Thyroid gland (tissue), 4 donors: ENCODE results near the gene CELF4. TPM values are rescaled to one million over a fixed set of nuclear protein-coding genes. Genes with fewer than 3 reads are reported as not detected.

Source experiments
- DNase-seq, 2 donors: peaks; one replicate each; pipeline ENCODE4 v3.0.0-alpha.2; 2019
- H3K27ac ChIP-seq, 3 donors: fragments of 200-600 bp; sonication (generic); 1 replicate in 2 of 3; 2 replicates in 1 of 3; pipeline ENCODE4 v1.5.1; 2016 to 2019; ENCODE audit warnings: mild to moderate bottlenecking in 1 of 3, moderate library complexity in 1 of 3
- H3K27me3 ChIP-seq: fragments of 200-600 bp; sonication (generic); one replicate; pipeline ENCODE4 v1.5.1; 2019
- H3K36me3 ChIP-seq, 2 donors: fragments of 200-600 bp; sonication (generic); one replicate each; pipeline ENCODE4 v1.5.1; 2016 to 2019
- H3K4me1 ChIP-seq, 2 donors: fragments of 200-600 bp; sonication (generic); one replicate each; pipeline ENCODE4 v1.5.1; 2017 to 2019
- H3K4me3 ChIP-seq, 3 donors: fragments of 200-600 bp; sonication (generic); replicated peaks in 1 of 3; 1 replicate in 2 of 3; 2 replicates in 1 of 3; pipeline ENCODE4 v1.5.1; 2016; ENCODE audit warnings: mild to moderate bottlenecking in 1 of 3
- H3K9me3 ChIP-seq: fragments of 200-600 bp; sonication (generic); one replicate; pipeline ENCODE4 v1.5.1; 2017
- POLR2A ChIP-seq, 2 donors: fragments of 450-650 bp; IDR thresholded peaks; one replicate each; pipeline ENCODE4 v1.6.1; 2017; ENCODE audit warnings: antibody characterized with exemption in 2 of 2, mild to moderate bottlenecking in 2 of 2, moderate library complexity in 1 of 2
- WGBS, 2 donors: methylation state at CpG; one replicate each; pipeline ENCODE4 v1.1.5; 2017; 5-methylcytosine and 5-hydroxymethylcytosine counted together
- intact Hi-C: fragments of 100-400 bp; cut with DNase I; formaldehyde crosslinking; loops from one replicate; pipeline ENCODE4 v1.15.1; 2023
- total RNA-seq, 4 donors: library from RNA; depleted of rRNA; stranded (reverse); fragments of >200 nt; gene quantifications; one replicate each; pipeline ENCODE4 v1.2.3, GENCODE V29; 2016
- TF ChIP-seq, protein P1 (sequence below), 6 experiments: fragments of 200-600 bp in 3 of 6; fragments of 450-650 bp in 3 of 6; sonication (generic) in 3 of 6; IDR thresholded peaks; one replicate each; pipeline ENCODE4 v1.5.1; 2016 to 2019; ENCODE audit warnings: antibody characterized with exemption in 6 of 6, mild to moderate bottlenecking in 2 of 6, inconsistent platforms in 1 of 6, moderate library complexity in 1 of 6

Gene CELF4
- total RNA-seq, 4 donors from 2014 or later: 4.3 TPM; not detected in 3

DNA sequence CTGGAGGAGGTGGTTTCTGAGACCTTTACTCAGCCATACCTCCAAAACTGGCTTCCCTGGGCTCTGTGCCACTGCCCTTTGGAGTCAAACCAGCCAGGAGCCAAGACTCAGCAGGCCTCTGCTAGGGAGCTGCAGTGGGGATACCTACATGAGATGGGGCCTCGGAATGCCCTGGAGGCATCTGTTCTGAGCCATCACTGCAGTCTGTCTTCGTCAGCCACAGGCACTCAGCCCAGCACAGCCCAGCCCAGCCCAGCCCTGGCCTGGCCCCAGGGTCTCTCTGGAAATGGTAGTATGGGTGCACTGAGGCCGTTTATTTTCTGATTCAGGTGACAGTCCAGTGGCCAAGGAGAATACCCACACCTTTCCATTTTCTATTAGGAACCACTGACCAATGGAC is 209.8 kb downstream of the CELF4 start:
- no peak for DNase-seq
- intact Hi-C loops: no loop called here
- H3K27me3 ChIP-seq: no peaks in the 10 kb centered on the region
- H3K4me1 ChIP-seq: no peaks in the 10 kb centered on the region
- no peak overlapping the region for H3K27ac ChIP-seq
- 76 to 93% methylated on average over 3 of the region's 3 CpGs for WGBS, 2 donors
- TF ChIP-seq, protein P1, sequence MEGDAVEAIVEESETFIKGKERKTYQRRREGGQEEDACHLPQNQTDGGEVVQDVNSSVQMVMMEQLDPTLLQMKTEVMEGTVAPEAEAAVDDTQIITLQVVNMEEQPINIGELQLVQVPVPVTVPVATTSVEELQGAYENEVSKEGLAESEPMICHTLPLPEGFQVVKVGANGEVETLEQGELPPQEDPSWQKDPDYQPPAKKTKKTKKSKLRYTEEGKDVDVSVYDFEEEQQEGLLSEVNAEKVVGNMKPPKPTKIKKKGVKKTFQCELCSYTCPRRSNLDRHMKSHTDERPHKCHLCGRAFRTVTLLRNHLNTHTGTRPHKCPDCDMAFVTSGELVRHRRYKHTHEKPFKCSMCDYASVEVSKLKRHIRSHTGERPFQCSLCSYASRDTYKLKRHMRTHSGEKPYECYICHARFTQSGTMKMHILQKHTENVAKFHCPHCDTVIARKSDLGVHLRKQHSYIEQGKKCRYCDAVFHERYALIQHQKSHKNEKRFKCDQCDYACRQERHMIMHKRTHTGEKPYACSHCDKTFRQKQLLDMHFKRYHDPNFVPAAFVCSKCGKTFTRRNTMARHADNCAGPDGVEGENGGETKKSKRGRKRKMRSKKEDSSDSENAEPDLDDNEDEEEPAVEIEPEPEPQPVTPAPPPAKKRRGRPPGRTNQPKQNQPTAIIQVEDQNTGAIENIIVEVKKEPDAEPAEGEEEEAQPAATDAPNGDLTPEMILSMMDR (IDR thresholded peaks at IDR 0.05): no peak
- TF ChIP-seq POLR2A (IDR thresholded peaks at IDR 0.05): no peak
- no peaks in the 10 kb centered on the region for H3K36me3 ChIP-seq
- H3K4me3 ChIP-seq: no peak overlapping the region
- H3K9me3 ChIP-seq: no peaks in the 10 kb centered on the region

DNA sequence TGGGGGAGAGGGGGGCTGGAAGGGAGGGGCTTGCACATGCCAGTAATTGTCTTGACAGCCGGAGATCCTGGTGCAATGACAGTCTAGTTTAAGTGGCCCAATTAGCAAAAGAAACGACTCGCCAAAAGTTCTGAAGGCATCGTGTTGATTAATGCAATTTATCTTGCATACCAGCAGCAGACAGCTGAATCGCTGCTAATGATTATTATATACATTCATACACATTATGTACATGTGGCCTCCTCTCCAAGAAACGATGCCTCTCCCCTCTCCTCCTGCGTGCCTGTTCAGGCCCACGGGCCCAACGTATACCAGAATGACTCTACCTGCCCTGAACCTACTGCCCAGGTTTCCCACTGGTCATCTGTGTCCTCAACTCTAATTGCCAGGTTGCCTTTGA is 214.5 kb downstream of the CELF4 start:
- H3K27me3 ChIP-seq: no peaks in the 10 kb centered on the region
- intact Hi-C loops: no loop called here
- WGBS, 2 donors: 85 to 86% methylated on average over 9 of the region's 9 CpGs

DNA sequence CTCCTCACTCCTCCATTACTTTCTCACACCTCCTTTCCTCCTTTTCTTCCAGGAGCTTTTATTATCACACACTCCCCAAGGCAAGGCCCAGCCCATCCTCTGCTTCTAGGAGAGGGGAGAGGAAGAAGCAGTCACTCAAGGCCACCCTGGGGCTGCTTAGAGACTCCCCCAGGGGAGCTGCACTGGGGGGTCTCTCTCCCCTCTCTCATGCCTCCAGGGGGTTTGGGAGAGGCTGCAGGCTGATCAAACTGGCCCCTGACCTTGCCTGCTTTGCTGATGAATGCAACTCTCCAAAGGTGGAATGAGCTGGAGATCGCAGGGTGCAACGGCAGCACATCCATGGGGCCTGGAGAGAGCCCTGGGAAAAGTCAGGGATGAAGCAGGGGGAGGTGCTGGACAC is 216.9 kb downstream of the CELF4 start:
- H3K4me3 ChIP-seq: no peak overlapping the region
- H3K27ac ChIP-seq: no peak overlapping the region
- no peaks in the 10 kb centered on the region for H3K4me1 ChIP-seq
- intact Hi-C loops: no loop called here
- TF ChIP-seq POLR2A (IDR thresholded peaks at IDR 0.05): no peak
- TF ChIP-seq, protein P1 (IDR thresholded peaks at IDR 0.05): no peak
- H3K27me3 ChIP-seq: no peaks in the 10 kb centered on the region
- no peaks in the 10 kb centered on the region for H3K9me3 ChIP-seq
- no peaks in the 10 kb centered on the region for H3K36me3 ChIP-seq
- 62 to 78% methylated on average over 2 of the region's 2 CpGs for WGBS, 2 donors
- no peak for DNase-seq

More for the DNA sequence above, 214.5 kb downstream of the CELF4 start:
- TF ChIP-seq, protein P1 (IDR thresholded peaks at IDR 0.05): no peak
- TF ChIP-seq POLR2A (IDR thresholded peaks at IDR 0.05): no peak
- no peak overlapping the region for H3K27ac ChIP-seq
- no peaks in the 10 kb centered on the region for H3K9me3 ChIP-seq
- DNase-seq: no peak
- no peak overlapping the region for H3K4me3 ChIP-seq
- no peaks in the 10 kb centered on the region for H3K36me3 ChIP-seq
- H3K4me1 ChIP-seq: no peaks in the 10 kb centered on the region

DNA sequence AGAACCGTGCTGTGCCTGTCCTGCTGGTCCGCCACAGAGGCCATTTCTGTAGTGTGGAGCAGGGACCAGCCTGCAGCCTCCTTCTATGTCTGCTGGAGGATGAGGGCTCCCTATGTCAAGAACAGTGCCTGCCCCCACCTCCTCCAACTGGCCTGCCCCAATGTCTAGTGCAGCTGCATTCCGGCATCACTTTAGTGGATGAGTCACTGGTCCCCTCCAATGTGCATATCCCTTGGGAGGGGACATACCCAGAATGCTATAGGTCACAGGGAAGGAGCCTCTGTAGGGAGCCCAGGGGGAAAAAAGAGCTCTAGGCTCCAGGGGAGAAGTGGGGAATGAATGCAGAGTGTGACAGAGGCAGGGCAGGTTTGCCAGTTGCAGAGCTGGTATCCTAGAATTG is 219.6 kb downstream of the CELF4 start:
- intact Hi-C loops: no loop called here
- TF ChIP-seq POLR2A (IDR thresholded peaks at IDR 0.05): no peak
- TF ChIP-seq, protein P1 (IDR thresholded peaks at IDR 0.05): no peak
- no peaks in the 10 kb centered on the region for H3K4me1 ChIP-seq
- no peak for DNase-seq
- H3K27me3 ChIP-seq: no peaks in the 10 kb centered on the region
- H3K9me3 ChIP-seq: no peaks in the 10 kb centered on the region
- no peak overlapping the region for H3K4me3 ChIP-seq
- no peaks in the 10 kb centered on the region for H3K36me3 ChIP-seq
- H3K27ac ChIP-seq: no peak overlapping the region
- 46 to 64% methylated on average over 3 of the region's 3 CpGs for WGBS, 2 donors

- H3K4me1 ChIP-seq: no peaks in the 10 kb centered on the region
- WGBS, 2 donors: 23 to 27% methylated on average over 7 of the region's 7 CpGs
- H3K27me3 ChIP-seq: no peaks in the 10 kb centered on the region
- intact Hi-C loops: no loop called here
- H3K4me3 ChIP-seq: no peak overlapping the region
- H3K36me3 ChIP-seq: no peaks in the 10 kb centered on the region
- DNase-seq: no peak
- H3K27ac ChIP-seq: no peak overlapping the region
- H3K9me3 ChIP-seq: no peaks in the 10 kb centered on the region
- TF ChIP-seq, protein P1 (IDR thresholded peaks at IDR 0.05): peak in 1 of 6 experiments; percentile 1
- TF ChIP-seq POLR2A (IDR thresholded peaks at IDR 0.05): no peak
These were observed 222.1 kb downstream of the CELF4 start for GRCh38 chr18:37343542-37343851.
